ENCODE results near the gene TRPC6.

GRCh38 chr11:101446726-101447125 is 137.1 kb downstream of the TRPC6 start:
- TF ChIP-seq, protein P1, sequence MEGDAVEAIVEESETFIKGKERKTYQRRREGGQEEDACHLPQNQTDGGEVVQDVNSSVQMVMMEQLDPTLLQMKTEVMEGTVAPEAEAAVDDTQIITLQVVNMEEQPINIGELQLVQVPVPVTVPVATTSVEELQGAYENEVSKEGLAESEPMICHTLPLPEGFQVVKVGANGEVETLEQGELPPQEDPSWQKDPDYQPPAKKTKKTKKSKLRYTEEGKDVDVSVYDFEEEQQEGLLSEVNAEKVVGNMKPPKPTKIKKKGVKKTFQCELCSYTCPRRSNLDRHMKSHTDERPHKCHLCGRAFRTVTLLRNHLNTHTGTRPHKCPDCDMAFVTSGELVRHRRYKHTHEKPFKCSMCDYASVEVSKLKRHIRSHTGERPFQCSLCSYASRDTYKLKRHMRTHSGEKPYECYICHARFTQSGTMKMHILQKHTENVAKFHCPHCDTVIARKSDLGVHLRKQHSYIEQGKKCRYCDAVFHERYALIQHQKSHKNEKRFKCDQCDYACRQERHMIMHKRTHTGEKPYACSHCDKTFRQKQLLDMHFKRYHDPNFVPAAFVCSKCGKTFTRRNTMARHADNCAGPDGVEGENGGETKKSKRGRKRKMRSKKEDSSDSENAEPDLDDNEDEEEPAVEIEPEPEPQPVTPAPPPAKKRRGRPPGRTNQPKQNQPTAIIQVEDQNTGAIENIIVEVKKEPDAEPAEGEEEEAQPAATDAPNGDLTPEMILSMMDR (IDR thresholded peaks at IDR 0.05; ENCODE audit: poor library complexity): no peak
- TF ChIP-seq EZH2 (IDR thresholded peaks at IDR 0.05; ENCODE audit: borderline replicate concordance) (no peak), EZH2phosphoT487 (IDR thresholded peaks at IDR 0.05; ENCODE audit: low read depth, severe bottlenecking, unreplicated experiment) (no peak)

Data from hepatocyte (in vitro differentiated cells).